ENCODE results near the gene MYADML2.

MYADML2 gene

GRCh38 chr17:81947189-81947588, at the start of gene MYADML2:
Gene MYADML2, minus strand, starts transcription at chr17:81947233. Its CDS starts 5,492 bp downstream, at chr17:81941741.
- Mint-ChIP-seq H3K4me3 (no peak within 1 kb of the TSS), H3K27me3 (peaks cover 44% of the 10 kb centered on the region), H3K27ac (no peak within 1 kb of the TSS), H3K9me3 (no peaks in the 10 kb centered on the region), H3K4me1 (ENCODE audit: low read depth) (no peaks in the 10 kb centered on the region), H3K36me3 (ENCODE audit: low read depth) (no peaks in the 10 kb centered on the region)
- intact Hi-C loops (cut with micrococcal nuclease): no loop called here

DNA sequence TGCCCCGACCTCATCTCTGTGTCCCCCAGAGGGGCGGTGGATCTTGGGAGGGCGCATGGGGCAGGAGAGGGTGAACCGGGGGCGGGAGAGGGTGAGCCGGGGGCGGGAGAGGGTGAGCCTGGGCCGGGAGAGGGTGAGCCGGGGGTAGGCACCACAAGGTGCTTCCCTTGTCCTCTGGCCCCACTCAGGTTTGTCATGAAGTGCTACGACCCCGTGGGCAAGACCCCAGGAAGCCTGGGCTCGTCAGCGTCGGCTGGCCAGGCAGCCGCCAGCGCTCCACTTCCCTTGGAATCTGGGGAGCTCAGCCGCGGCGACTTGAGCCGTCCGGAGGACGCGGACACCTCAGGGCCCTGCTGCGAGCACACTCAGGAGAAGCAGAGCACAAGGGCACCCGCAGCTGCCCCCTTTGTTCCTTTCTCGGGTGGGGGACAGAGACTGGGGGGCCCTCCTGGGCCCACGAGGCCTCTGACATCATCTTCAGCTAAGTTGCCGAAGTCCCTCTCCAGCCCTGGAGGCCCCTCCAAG, 49.3 kb upstream of the MYADML2 start:
- H3K27me3 Mint-ChIP-seq: no peaks in the 10 kb centered on the region
- peaks cover 69% of the 10 kb centered on the region for H3K36me3 Mint-ChIP-seq (ENCODE audit: low read depth)
- H3K27ac Mint-ChIP-seq: no peak overlapping the region
- H3K4me3 Mint-ChIP-seq: no peak overlapping the region
- intact Hi-C loops (cut with micrococcal nuclease): no loop called here
- peaks cover 11% of the 10 kb centered on the region for H3K4me1 Mint-ChIP-seq (ENCODE audit: low read depth)
- H3K9me3 Mint-ChIP-seq: no peaks in the 10 kb centered on the region

- peaks cover 75% of the 10 kb centered on the region for H3K36me3 Mint-ChIP-seq (ENCODE audit: low read depth)
- no peaks in the 10 kb centered on the region for H3K27me3 Mint-ChIP-seq
- intact Hi-C loops (cut with micrococcal nuclease): no loop called here
- no peaks in the 10 kb centered on the region for H3K9me3 Mint-ChIP-seq
- peaks cover 11% of the 10 kb centered on the region for H3K4me1 Mint-ChIP-seq (ENCODE audit: low read depth)
- H3K27ac Mint-ChIP-seq: no peak overlapping the region
- H3K4me3 Mint-ChIP-seq: no peak overlapping the region
These were observed 48.6 kb upstream of the MYADML2 start for GRCh38 chr17:81995463-81996231.

DNA sequence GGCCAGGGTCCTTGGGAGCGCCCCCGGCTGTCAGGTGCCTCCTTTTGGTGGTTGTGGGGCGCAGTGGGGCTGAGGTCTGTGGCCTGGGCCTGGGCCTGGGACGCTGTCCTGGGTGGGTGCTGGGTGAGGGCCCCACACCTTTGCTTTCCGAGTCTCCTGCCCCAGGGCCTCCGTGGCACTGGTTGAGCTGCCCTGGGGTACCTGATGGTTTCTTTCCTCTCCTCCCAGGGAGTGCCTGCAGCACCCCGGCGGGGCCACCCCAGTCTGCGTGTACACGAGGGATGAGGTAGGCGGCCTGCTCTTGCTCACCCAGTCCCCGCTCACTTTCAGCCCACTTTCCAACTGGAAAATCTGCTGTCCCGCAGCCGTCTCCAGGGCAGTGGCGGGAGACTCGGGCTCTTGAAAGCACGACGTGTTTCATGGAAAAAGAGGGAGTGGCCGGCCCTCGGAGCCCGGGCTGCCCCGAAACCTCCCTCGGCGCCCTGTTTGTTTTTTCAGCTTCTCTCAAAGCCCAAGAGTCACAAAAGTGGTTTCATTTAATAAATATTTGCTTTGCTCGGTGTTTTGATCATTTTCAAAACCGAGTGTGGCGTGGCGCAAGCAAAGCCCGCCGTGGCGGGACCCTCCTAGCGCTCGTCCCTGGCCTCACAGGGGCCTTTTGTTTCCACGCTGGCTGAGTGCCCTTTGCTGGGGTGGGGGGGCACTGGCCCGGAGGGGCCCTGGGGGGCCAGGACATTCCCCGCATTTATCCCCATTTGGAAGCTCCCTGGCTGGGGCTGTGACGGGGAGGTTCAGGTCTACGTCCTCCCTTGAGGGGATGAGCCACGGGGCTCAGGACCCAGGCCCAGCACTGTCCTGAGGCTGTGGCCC, 47.8 kb upstream of the MYADML2 start:
- peaks cover 4% of the 10 kb centered on the region for H3K4me1 Mint-ChIP-seq (ENCODE audit: low read depth)
- H3K4me3 Mint-ChIP-seq: no peak overlapping the region
- H3K27me3 Mint-ChIP-seq: no peaks in the 10 kb centered on the region
- intact Hi-C loops (cut with micrococcal nuclease): no loop called here
- peaks cover 81% of the 10 kb centered on the region for H3K36me3 Mint-ChIP-seq (ENCODE audit: low read depth)
- no peak overlapping the region for H3K27ac Mint-ChIP-seq
- H3K9me3 Mint-ChIP-seq: no peaks in the 10 kb centered on the region

- Mint-ChIP-seq H3K36me3 (ENCODE audit: low read depth) (peaks cover 85% of the 10 kb centered on the region), H3K9me3 (no peaks in the 10 kb centered on the region), H3K27ac (no peak overlapping the region), H3K27me3 (no peaks in the 10 kb centered on the region), H3K4me1 (ENCODE audit: low read depth) (no peaks in the 10 kb centered on the region), H3K4me3 (no peak overlapping the region)
- intact Hi-C loops (cut with micrococcal nuclease): no loop called here
These were observed 46.9 kb upstream of the MYADML2 start for GRCh38 chr17:81993729-81994592.

DNA sequence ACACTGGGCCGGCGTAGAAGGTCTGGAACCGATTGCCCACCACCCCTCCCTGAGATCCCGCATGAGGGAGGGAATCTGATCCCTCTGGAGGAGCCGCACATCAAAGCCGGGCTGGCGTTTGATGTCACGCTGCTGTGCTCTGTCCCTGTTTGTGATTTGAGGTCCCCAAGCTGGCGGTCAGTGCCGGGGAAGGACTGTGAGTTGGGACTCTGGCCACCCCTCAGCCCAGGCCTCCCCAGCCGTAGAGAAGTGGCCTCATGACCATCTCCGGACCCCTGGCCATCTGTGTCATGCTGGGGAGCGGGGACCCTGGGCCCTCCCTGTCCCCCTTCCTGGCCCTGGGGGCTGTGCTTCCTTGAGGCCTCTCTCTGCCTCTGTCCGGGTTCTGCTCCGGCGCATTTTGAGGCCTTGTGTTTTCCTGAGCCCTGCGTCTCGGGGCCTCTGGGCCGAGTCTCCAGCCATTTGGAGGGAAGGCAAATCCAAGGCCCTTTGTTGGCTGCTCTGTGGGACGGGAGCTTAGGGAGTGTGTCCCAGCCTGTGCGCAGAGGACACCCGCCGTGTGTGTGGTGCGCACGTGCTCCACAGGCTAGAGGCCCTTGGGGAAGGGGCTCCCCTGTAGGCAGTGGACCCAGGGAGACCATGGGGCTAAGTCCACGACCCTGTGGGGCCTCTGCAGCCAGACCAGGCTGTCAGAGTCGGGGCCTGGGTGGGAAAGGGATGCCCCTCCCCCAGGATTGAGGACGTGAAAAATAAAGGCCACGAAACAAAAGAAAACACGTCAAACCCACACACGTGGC, 45.5 kb upstream of the MYADML2 start:
- no peak overlapping the region for H3K4me3 Mint-ChIP-seq
- H3K27me3 Mint-ChIP-seq: no peaks in the 10 kb centered on the region
- H3K36me3 Mint-ChIP-seq (ENCODE audit: low read depth): peaks cover 87% of the 10 kb centered on the region
- H3K4me1 Mint-ChIP-seq (ENCODE audit: low read depth): no peaks in the 10 kb centered on the region
- no peak overlapping the region for H3K27ac Mint-ChIP-seq
- intact Hi-C loops (cut with micrococcal nuclease): no loop called here
- no peaks in the 10 kb centered on the region for H3K9me3 Mint-ChIP-seq

DNA sequence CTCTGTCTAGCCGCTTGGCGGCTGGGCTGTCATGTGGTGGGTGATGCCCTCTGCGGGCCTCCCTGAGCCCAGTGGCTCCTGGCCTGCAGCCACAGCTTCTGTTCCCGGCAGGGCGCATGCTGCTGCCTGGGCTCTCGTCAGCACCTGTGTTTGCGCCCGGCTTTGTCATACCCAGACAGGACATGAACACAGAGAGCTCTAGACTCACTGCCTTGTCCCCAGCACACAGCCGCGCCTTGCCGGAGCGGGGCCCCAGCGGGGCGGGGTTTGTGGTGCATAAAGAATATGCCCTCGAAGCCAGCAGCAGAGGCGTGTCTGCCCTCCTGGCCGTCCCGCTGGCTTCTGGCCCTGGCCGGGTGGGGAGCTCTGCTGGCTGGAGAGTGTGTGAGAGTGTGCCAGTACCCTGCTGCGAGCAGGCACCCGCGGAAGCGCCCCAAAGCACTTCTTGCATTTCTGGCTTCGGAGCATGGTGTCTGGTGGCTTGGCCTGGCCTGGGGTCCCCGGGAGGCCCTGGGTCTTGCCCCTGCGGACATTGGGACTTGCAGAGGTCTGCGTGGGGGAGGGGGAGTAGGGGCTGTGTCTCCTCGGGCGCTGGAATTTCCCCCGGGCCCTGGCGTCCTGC, 44.8 kb upstream of the MYADML2 start:
- intact Hi-C loops (cut with micrococcal nuclease): no loop called here
- no peaks in the 10 kb centered on the region for H3K27me3 Mint-ChIP-seq
- no peak overlapping the region for H3K4me3 Mint-ChIP-seq
- H3K9me3 Mint-ChIP-seq: no peaks in the 10 kb centered on the region
- peaks cover 87% of the 10 kb centered on the region for H3K36me3 Mint-ChIP-seq (ENCODE audit: low read depth)
- H3K27ac Mint-ChIP-seq: no peak overlapping the region
- H3K4me1 Mint-ChIP-seq (ENCODE audit: low read depth): no peaks in the 10 kb centered on the region

DNA sequence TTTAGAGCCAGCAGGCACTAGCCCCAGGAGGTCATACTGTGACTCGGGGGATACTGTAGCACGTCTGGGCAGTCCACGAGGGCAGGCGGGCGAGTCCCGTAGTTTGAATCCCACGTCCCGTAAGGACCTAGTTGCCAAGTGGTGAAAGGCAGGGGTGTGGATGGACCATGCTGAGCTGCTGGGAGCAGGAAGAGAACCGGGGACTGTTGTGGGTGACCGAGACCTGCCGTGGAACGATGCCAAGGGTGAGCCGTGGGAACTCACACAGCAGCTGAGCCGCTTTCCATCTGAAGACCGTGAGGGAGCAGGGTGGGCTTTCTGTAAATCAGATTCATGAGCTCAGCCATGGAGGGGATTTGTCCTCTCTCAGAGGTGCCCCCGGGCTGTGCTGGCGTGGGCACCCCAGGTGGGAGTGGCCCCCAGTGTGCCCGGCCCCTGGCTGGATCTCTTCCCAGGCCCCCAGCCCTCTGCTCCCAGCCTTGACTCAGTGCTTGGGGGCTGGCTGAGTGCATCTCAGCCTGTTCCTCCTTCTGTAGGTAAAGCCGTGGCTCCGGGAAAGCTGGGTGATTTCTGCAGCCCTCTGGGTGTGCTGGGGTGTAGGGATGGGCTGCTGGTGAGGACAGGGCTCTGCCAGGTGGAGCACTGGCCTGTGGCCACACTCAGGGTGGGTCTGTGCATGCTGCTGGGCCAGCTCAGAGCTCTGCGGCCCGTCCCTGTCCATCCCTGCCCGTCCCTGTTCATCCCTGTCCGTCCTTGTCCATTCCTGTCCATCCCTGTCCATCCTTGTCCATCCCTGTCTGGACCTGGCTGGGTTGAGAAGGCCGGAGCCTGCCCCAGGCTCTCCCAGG, 44.0 kb upstream of the MYADML2 start:
- H3K36me3 Mint-ChIP-seq (ENCODE audit: low read depth): peaks cover 87% of the 10 kb centered on the region
- no peak overlapping the region for H3K27ac Mint-ChIP-seq
- H3K27me3 Mint-ChIP-seq: no peaks in the 10 kb centered on the region
- H3K4me3 Mint-ChIP-seq: no peak overlapping the region
- intact Hi-C loops (cut with micrococcal nuclease): no loop called here
- no peaks in the 10 kb centered on the region for H3K9me3 Mint-ChIP-seq
- H3K4me1 Mint-ChIP-seq (ENCODE audit: low read depth): no peaks in the 10 kb centered on the region

DNA sequence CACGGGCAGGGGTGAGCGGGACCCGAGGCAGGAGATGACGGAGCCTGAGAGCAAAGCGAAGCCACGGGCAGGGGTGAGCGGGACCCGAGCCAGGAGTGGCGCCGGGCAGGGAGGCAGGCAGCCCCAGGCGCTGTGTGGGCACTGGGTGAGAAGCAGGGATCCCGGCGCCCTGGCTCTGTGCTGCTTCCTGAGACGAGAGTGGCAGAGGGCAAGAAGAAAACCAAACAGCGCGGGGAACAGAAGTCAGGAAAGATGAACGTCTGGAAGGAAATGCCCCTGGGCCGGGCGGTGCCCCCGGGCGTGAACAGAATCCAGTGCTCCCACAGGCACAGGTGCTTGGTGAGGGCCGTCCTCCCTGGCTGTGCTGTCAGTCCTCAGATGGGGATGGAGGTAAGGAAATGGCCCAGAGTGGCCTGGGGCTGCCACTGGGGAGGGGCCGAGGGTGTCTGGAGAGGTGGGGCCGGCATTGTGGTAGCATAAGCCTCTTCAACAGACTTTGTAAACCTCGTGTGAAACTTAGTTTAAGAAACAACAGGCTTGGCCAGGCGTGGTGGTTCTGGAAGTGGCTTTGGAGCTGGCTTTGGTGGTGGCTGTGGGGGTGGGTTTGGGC, 40.2 kb upstream of the MYADML2 start:
- Mint-ChIP-seq H3K27ac (no peak overlapping the region), H3K9me3 (no peaks in the 10 kb centered on the region), H3K36me3 (ENCODE audit: low read depth) (peaks cover 96% of the 10 kb centered on the region), H3K4me3 (no peak overlapping the region), H3K27me3 (no peaks in the 10 kb centered on the region), H3K4me1 (ENCODE audit: low read depth) (peaks cover 18% of the 10 kb centered on the region)
- intact Hi-C loops (cut with micrococcal nuclease): no loop called here

DNA sequence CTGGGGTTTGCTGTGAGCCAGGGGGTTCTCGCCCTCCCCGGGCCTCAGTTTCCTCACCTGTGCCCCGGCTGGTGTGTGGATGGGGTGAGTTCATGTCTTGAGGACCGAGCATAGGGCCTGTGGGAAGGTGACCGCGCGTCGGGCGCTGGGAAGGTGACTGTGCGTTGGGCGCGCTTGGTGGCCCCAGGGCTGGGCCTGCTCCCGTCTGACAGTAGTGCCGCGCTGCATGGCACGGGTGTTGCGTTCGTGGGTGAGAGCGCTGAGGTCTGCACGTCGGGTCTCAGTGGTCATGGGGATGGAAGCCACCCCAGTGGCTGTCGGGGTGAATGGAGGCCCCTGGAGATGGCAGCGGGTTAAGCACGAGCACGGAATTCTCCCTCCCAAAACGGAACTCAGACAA, 39.6 kb upstream of the MYADML2 start:
- H3K9me3 Mint-ChIP-seq: no peaks in the 10 kb centered on the region
- peaks cover 95% of the 10 kb centered on the region for H3K36me3 Mint-ChIP-seq (ENCODE audit: low read depth)
- H3K27me3 Mint-ChIP-seq: no peaks in the 10 kb centered on the region
- peaks cover 18% of the 10 kb centered on the region for H3K4me1 Mint-ChIP-seq (ENCODE audit: low read depth)
- intact Hi-C loops (cut with micrococcal nuclease): no loop called here
- no peak overlapping the region for H3K27ac Mint-ChIP-seq
- H3K4me3 Mint-ChIP-seq: no peak overlapping the region

DNA sequence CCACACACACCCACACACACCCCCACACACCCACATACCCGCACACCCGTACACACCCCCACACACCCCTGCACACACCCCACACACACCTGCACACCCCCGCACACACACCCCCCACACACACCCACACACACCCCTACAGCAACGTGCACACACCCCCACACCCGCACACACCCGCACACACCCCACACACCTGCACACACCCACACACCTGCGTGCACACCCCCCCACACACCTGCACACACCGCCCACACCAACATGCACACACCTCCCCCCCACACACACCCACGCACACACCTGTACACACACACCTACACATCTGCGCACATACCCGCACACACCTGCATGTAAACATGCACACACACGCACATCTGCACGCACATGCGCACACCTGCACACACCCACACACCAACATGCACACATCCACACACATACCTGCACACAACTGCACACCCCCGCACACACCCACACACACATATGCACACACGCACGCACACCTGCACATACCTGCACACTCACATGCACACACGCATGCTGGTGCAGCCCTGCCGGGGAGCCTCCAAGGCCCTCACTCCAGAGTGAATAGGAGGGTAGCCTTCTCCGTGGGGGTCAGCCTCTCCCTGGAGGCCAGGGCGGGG, 37.9 kb upstream of the MYADML2 start:
- no peaks in the 10 kb centered on the region for H3K9me3 Mint-ChIP-seq
- H3K27ac Mint-ChIP-seq: no peak overlapping the region
- peaks cover 28% of the 10 kb centered on the region for H3K4me1 Mint-ChIP-seq (ENCODE audit: low read depth)
- H3K36me3 Mint-ChIP-seq (ENCODE audit: low read depth): peaks cover 89% of the 10 kb centered on the region
- H3K4me3 Mint-ChIP-seq: no peak overlapping the region
- no peaks in the 10 kb centered on the region for H3K27me3 Mint-ChIP-seq
- intact Hi-C loops (cut with micrococcal nuclease): no loop called here

All from dendritic cell treated with granulocyte-macrophage colony-stimulating factor and Interleukin-4, amounts not matched to agents 40 ng/mL and 50 ng/mL, for 4 days (primary cell).